Stimulated activated CD4-positive, alpha-beta T cell treated with anti-CD3 and anti-CD28 coated beads, Interleukin-1b, Interleukin-23, amount 100 ng/mL, for 48 hours (primary cell): ENCODE measurements around the gene FAM90A1.
"Not testable (repeated sequence)": the region's sequence is repeated elsewhere in the genome, so short reads cannot be mapped to it uniquely, and the experiment has no call there.

Experiments used
- DNase-seq: peaks from one replicate; pipeline ENCODE4 v3.0.0-alpha.2; 2020

Gene FAM90A1

DNA sequence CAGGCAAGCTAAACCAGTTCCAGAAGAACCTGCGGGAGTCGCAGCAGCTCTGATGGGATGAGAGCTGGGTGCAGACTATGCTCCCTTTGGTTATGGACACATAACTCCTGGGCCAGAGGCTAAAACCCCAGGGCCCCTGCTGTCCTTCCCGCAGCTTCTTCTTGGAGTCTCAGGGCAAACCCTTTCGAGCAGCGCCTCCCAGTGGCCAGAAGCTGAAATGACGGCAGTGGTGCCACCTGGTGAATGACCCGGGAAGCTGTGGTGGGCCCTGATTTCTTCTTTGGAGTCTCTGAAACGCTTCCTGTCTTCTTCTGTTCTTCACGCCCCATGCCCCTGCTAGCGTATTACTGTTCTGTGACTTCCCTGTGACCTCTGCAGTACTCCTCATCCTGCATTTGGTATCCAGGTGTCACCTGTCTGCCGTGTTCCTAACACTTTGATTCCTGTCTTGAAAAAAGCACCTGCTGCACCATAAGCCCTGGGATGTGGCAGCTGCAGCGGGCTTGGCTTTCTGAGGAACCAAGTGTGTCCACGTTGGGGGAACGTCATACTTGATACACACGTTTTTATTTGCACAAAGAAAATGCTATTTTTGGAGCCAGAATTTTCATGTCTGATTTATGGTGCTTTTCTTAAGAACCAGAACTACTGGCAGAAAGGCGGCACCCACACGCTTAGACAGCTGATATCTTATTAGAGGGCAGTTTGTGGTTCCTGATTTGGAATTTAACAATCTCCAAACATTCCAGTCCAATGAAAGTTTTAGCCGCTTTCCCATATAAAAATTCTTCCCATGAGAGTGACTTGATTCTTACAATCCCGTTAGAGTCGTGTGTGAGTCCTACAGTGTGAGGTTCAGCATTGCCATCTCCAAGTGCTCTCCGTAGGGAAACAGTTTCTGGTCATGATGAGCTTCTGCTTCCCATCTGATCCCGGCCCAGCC is 4.5 kb upstream of the FAM90A1 start:
- DNase-seq: peak; percentile 74

DNA sequence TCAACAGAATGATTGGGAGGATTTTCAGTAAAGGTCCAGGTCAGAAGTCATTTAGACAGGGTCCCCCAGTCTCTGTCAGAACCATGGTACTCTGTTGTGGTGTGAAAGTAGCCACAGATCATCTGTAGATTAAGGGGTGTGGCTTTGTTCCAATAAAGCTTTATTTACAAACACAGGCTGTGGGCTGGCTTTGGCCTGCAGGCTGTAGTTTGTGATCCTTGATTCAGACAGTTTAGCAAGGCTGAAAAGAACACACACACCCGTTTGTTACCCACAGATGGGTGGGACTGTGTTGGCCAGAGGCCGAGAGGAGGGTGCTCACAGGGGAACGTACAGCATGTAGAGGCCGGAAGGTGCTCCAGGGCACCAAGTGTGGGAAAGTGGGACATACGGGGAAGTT is 3.6 kb upstream of the FAM90A1 start:
- not testable (repeated sequence) for DNase-seq

DNA sequence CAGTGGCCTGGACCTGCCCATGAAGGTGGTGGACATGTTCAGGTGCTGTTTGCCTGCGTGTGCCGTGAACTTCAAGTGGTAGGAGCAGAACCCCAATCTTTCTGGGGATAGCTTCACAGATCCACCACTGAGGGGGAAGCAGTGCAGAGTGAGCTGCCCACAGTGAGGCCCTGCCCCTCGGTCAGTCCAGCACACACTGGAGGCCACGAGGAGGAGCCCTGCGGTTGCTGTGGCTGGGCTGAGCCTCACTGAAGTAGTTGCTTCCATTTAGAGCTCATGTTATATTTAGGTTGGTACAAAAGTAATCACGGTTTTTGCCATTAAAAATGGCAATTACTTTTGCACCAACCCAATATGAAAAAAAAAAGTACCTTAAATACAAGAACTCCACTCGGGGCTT is 2.1 kb upstream of the FAM90A1 start:
- not testable (repeated sequence) for DNase-seq

- DNase-seq: not testable (repeated sequence)
These were observed 1.2 kb upstream of the FAM90A1 start for GRCh38 chr12:8228607-8229006.

GRCh38 chr12:8227732-8228077 is 287 bp upstream of the FAM90A1 start:
- DNase-seq: not testable (repeated sequence)

GRCh38 chr12:8226355-8226754 is 1.1 kb downstream of the FAM90A1 start:
- DNase-seq: no peak

DNA sequence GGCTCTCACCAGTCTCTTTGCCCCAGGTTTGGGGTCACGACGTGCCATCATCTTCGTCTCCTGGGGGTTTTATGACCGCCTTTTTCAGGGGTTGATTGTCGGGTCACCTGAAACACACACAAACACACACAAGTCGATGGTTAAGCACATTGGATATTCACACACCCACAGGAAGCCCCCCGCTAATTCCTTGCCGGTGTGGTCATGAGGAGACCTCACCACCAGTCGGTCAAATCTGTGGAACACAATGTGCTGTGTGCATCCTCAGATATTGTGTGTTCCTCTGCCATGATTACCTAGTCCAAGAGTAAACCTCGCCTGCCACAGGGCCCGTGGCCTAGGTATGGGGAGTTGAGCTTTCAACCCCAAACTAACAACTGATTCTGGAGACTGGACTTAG is 2.6 kb downstream of the FAM90A1 start:
- not testable (repeated sequence) for DNase-seq

DNA sequence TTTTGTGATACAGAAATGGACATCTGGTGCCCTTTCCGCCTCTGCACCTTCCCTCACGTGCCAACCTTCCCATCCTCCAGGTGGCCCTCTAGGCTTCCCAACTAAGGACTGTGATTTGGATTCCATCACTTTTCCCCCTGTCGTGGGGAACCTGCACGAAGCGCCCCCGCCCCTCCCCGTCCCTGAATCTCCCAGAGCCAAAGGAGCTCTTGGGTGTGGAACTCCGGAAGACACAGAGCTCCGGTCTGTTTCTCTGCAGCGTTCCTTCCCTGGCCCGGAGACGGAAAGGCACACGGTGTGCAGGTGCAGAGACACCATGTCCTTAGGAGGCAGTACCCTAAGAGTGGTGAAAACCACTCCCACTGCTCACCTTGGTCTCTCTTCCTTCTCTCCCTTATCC is 3.8 kb downstream of the FAM90A1 start:
- not testable (repeated sequence) for DNase-seq

- DNase-seq: not testable (repeated sequence)
These were observed 5.1 kb downstream of the FAM90A1 start for GRCh38 chr12:8222303-8222702.

GRCh38 chr12:8221844-8222243 is 5.6 kb downstream of the FAM90A1 start:
- DNase-seq: not testable (repeated sequence)

DNA sequence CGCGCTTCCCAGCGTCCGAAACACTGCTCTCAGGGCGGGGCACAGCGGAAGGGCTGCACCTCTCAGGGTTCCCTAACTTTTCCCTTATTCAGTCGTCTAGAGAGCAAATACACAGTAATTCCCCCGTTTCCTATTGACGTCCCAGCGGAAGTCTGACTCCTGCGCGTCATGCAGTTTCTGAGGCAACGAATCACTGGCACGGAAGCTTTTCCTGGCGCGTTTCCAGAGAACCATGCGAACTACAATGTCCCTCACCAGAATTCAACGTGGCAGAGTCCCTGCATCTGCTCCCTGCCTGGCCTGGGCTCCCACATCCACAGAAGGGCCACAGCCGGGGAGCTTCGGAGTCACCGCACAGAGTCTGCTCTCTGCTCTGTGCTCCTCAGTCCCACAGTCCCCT is 6.0 kb downstream of the FAM90A1 start:
- not testable (repeated sequence) for DNase-seq

GRCh38 chr12:8218711-8219382 is 8.6 kb downstream of the FAM90A1 start:
- not testable (repeated sequence) for DNase-seq

- DNase-seq: not testable (repeated sequence)
These were observed 29.6 kb downstream of the FAM90A1 start for GRCh38 chr12:8197685-8198308.

GRCh38 chr12:8188088-8188487 is 39.3 kb downstream of the FAM90A1 start:
- DNase-seq: not testable (repeated sequence)

GRCh38 chr12:8184206-8184605 is 43.2 kb downstream of the FAM90A1 start:
- DNase-seq: not testable (repeated sequence)

GRCh38 chr12:8183346-8183745 is 44.1 kb downstream of the FAM90A1 start:
- not testable (repeated sequence) for DNase-seq

- not testable (repeated sequence) for DNase-seq
These were observed 44.5 kb downstream of the FAM90A1 start for GRCh38 chr12:8182923-8183322.

DNA sequence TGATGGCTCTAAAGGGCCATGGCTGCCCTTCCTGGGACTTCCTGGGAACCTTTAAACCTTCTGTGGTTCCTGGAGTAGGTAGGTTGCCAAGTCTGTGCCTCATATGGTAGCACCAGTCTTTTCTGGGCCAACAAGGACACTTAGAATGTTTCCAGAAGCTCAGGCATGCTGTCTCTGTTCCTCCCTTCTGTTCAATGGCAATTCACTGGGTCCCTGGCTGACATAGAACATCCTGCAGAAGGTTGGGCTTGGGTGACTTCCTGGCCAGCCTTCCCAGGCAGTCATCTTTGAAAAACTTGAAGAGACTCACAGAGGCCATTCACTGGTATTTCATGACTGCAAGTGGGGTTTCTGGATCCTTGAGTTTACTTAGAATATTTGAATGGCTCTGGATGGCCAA is 46.1 kb downstream of the FAM90A1 start:
- not testable (repeated sequence) for DNase-seq

DNA sequence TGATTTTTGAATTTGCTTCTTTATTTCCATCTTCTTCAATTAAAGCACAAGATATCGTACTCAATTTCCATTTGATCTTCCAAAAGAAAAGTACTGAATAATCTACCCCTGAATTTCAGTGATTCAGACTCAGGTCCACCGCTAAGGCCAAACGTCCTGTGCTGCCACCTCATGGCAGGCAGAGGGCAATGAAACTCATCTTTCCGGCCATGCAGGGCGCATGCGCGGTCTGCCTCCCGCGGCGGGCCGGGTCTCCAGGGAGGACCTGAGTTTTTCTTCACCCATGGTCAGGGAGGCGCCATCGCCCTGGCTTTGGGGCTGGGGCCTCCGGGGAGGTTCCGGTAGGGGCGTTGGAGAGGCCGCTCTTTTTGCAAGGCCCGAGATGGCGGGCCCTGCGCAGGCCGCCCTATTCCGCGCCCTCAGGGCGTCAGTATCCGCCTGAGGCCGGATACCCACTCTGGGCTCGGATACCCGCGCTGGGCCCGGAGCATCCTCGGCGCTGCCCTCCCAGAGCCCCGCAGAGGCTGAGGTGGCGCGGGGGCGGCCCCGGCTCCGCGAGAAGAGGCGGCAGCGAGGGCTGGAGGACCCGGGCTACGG is 47.3 kb downstream of the FAM90A1 start:
- DNase-seq: peak; percentile 69

GRCh38 chr12:8172911-8173310 is 54.5 kb downstream of the FAM90A1 start:
- DNase-seq: not testable (repeated sequence)
